Stimulated activated CD4-positive, alpha-beta T cell treated with anti-CD3 and anti-CD28 coated beads, Interleukin-4, amount 100 ng/mL, for 4 hours (primary cell): ENCODE measurements around the gene CAPN5.

ENCODE experiments used
- DNase-seq, 2 experiments: peaks; one replicate each; pipeline ENCODE4 v3.0.0-alpha.2; 2020

Gene CAPN5

GRCh38 chr11:77121876-77122575 is 55.3 kb downstream of the CAPN5 start:
- no peak for DNase-seq

GRCh38 chr11:77122576-77123212 is 55.9 kb downstream of the CAPN5 start:
- DNase-seq = no peak

- DNase-seq = no peak
These were observed 56.8 kb downstream of the CAPN5 start for GRCh38 chr11:77123591-77123990.

- DNase-seq = no peak
These were observed 57.3 kb downstream of the CAPN5 start for GRCh38 chr11:77124041-77124440.

- DNase-seq = no peak
These were observed 57.7 kb downstream of the CAPN5 start for GRCh38 chr11:77124488-77124887.

- DNase-seq = no peak
These were observed 58.4 kb downstream of the CAPN5 start for GRCh38 chr11:77125191-77125590.

GRCh38 chr11:77125695-77126094 is 58.9 kb downstream of the CAPN5 start:
- DNase-seq = no peak

- DNase-seq = no peak
These were observed 59.5 kb downstream of the CAPN5 start for GRCh38 chr11:77126156-77126775.

- no peak for DNase-seq
These were observed 60.1 kb downstream of the CAPN5 start for GRCh38 chr11:77126861-77127234.

GRCh38 chr11:77127235-77127911 is 60.6 kb downstream of the CAPN5 start:
- peak; percentile 27 to 60 for DNase-seq

- no peak for DNase-seq
These were observed 61.3 kb downstream of the CAPN5 start, which contains the start of gene MYO7A for GRCh38 chr11:77127920-77128691. MYO7A (plus strand) TSS chr11:77128246; CDS start chr11:77130635, 2,389 bp downstream.

GRCh38 chr11:77129069-77129841 is 62.5 kb downstream of the CAPN5 start:
- no peak for DNase-seq

GRCh38 chr11:77129842-77130756 is 63.3 kb downstream of the CAPN5 start:
- no peak for DNase-seq

GRCh38 chr11:77130763-77131513 is 64.2 kb downstream of the CAPN5 start:
- no peak for DNase-seq

GRCh38 chr11:77131560-77131959 is 64.8 kb downstream of the CAPN5 start:
- no peak for DNase-seq

- no peak for DNase-seq
These were observed 68.3 kb downstream of the CAPN5 start for GRCh38 chr11:77135069-77135468.

- DNase-seq = no peak
These were observed 69.3 kb downstream of the CAPN5 start for GRCh38 chr11:77136074-77136473.

- DNase-seq = no peak
These were observed 70.1 kb downstream of the CAPN5 start for GRCh38 chr11:77136784-77137420.

- DNase-seq = no peak
These were observed 70.7 kb downstream of the CAPN5 start for GRCh38 chr11:77137421-77137820.
